ENCODE data around the gene PSD.

The PSD gene

DNA sequence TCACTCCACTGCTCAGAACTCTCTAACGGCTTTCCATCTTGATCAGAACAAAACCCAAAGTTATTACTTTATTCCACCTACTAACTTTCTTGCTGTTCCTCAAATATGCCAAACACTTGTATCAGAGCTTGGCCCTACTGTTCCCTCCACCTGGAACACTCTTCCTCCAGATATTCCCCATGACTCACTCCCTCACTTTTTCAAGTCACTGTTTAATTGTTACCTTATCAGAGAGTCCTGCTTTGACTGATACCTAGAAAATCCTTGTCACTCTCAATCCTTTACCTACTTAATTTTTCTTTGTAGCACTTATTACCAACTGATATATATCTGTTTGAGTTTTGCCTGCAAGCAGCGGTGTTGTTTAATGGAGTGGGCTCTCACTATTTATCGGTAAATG lies 28.7 kb downstream of the PSD start:
- DNase-seq (ENCODE audit: low read depth), result no peak

DNA sequence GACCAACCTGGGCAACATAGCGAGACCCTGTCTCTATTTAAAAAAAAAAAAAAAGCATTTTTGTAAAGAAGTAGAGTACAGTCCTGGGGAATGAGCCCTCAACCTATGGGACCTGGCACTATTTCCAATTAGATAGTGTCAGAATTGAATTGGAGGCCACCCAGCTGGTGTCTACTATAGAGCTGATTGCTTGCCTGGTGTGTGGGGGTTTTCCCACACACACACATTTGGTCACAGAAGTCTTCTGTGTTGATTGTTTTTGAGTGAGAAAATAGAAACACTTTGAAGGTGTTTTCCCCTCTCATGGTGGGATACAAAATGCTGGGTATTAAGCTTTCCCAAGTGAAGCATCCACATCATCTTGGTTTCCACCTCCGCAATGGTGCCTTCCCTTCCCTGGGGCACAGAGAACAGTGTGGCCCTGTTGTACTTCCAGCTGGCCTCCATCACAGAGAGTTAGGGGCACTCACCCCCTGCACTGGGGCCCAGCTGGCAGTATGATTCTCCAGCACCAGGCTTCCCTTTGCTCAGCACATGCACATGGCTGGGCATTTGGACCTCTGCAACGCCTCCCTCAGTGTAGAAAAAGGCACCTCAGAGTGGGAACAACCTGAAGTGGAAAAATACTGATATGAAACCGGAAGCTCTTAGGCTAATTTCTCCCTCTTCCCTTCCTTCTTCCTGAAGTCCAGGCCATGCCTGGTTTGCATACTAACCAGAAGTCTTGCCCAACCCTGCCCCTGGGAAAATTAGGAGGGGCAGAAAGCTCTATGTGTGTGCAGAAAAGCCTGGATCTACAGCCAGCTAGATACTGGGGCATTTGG lies 33.8 kb downstream of the PSD start:
- DNase-seq (ENCODE audit: low read depth), result peak; percentile 23

DNA sequence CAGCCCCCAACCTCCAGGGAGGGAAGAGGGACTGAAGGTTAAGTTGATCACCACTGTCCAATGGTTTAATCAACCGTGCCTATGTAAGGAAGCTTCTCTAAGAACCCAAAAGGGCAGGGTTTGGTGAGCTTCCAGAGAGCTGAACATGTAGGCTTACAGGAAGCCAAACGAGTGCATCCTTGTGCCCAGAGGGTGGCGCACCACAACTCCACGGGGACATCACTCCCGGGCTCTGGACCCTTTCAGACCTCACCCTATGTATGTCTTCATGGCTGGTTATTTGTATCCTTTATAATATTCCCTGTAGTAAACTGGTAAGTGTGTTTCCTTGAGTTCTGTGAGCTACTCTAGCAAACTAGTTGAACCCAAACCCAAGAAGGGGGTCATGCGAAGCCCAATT lies 34.5 kb downstream of the PSD start:
- no peak for DNase-seq (ENCODE audit: low read depth)

DNA sequence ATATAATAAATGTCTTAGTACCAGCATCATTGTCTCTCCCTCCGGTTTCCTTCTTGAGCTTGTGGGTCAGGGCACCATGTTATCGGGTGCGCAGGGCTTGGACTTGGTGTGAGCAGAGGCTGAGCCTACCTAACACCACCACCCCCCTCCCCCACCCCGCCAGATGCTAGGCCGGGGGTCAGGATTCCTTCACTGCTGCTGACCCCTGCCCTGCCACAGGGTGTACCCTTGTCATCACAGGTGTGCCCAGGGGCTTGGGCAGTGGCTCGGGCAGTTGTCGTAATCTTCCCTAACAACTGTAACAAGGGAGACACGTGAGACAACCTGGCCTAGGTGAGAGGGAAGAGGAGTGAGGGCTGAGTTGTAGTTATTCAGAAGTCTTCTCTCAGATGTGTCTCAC lies 35.7 kb downstream of the PSD start:
- DNase-seq (ENCODE audit: low read depth), result no peak

DNA sequence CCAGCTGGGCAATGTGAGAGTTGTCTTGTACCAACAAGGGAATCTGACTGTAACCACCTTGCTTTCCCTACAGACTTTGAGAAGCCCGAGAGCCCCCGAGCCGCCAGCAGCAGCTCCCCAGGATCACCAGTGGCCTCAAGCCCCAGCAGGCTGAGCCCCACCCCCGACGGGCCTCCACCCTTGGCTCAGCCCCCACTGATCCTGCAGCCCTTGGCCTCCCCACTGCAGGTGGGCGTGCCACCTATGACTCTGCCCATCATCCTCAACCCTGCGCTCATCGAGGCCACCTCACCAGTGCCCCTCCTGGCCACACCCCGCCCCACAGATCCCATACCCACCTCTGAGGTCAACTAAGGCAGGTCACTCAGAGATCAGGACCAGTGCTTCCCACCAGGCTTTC lies 36.6 kb downstream of the PSD start:
- no peak for DNase-seq (ENCODE audit: low read depth)

DNA sequence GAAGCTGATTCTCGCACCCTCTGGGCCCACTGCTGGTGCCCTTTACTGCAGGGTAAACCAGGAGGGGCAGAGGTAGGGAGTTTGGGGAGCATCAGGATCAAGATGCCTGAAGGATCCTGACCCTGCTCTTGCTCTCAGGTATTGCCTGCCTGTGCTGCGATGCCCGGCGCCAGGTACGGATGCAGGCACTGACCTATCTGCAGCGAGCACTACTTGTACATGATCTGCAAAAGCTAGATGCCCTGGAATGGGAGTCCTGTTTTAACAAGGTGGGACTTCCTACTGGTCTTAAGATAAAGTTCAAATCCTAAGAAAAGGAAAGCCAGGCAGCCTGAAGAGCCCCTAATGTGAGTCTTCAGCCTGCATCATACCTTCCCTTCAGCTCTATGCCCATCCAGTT lies 39.2 kb downstream of the PSD start:
- no peak for DNase-seq (ENCODE audit: low read depth)

DNA sequence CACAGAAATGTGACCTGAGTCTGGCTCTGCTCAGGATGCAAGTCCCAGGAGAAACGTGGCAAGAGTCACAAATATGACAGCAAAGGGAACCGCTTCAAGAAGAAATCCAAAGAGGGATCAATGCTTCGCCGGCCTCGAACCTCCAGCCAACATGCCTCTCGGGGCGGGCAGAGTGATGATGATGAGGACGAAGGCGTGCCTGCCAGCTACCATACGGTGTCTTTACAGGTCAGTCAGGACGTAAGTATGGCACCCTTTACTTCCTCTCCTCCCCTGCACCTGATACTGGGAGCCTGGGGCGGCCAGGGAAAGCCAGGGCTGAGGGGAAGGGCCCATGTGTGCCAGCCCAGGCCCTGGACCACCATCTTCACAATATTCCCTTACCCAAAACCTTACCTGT lies 41.7 kb downstream of the PSD start:
- DNase-seq (ENCODE audit: low read depth), result no peak

DNA sequence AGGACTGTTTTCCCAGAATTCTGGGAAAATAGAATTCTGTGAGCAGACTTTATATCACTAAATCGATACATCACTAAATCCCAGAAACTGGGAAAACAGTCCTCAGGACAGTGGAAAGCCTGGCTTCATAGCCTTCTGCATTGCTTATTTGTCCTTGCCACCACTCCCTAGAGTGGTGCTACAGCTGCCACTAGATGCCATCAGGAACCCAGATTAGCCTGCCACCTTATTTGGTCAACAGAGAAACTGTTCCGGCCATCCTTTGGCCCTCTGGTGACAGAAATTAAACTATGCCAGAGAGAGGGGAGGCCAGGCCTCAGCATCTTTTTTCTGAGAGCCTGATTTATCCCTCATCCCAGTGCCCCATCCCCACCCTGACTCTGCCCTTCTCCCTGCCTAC lies 42.7 kb downstream of the PSD start:
- DNase-seq (ENCODE audit: low read depth), result no peak

DNA sequence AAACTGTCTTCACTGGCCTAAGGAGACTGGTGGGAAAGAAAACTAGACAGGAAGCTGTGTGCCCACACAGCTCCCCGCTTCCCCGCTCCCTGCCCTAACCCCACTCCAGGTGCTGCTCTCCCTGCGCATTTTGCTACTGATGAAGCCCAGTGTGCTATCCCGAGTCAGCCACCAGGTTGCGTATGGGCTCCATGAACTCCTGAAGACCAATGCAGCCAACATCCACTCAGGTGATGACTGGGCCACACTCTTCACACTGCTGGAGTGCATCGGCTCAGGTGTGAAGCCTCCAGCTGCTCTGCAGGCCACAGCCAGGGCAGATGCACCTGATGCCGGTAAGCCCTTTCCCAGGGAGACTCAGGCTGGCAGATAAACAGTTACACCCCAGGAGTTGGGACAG lies 43.3 kb downstream of the PSD start:
- DNase-seq (ENCODE audit: low read depth), result no peak

DNA sequence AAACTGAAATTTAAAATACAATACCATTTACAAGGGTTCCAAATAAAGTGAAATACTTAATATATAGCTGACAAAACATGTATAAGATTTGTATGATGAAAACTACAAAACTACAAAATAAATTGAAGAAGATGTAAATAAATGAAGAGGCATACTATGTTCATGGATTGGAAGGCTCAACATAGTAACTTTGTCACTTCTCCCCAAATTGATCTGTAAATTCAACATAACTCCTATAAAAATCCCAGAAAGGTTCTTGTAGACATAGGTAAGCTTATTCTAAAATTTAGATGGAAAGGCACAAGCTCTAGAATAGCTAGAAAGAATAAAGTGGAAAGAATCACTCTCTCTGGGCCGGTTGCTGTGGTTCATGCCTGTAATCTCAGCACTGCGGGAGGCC lies 47.3 kb downstream of the PSD start:
- DNase-seq (ENCODE audit: low read depth), result no peak

DNA sequence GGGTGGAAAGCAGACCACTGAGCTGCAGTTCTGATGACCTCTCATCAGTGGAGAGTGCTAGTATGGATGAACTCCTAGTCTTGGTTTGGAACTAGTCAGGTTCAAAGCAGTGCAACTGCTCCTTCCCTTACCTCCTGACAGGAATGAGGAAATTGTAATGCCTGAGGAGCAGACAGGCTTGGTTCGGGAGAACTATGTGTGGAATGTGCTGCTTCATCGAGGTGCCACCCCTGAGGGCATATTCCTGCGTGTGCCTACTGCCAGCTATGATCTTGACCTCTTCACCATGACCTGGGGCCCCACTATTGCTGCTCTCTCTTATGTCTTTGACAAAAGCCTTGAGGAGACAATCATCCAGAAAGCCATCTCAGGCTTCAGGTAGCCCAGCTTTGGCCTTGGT lies 50.5 kb downstream of the PSD start:
- DNase-seq (ENCODE audit: low read depth), result no peak

DNA sequence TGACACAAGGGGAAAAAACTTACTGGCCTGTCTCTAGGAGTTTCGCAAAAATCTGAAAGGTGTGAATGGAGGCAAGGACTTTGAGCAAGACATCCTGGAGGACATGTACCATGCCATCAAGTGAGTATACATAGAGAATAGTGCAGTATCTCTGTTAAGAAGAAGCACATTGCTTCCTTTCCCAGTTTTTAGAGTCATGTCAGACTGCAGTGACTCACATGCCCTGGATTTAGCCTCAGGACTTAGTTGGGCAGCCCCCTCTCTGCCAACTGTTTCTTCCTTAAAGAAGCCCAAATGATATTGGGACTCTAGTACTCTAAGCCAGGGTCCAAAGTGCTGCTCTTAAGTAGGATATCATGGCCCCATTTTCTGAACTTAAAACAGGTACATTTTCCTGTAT lies 51.1 kb downstream of the PSD start:
- DNase-seq (ENCODE audit: low read depth), result no peak

DNA sequence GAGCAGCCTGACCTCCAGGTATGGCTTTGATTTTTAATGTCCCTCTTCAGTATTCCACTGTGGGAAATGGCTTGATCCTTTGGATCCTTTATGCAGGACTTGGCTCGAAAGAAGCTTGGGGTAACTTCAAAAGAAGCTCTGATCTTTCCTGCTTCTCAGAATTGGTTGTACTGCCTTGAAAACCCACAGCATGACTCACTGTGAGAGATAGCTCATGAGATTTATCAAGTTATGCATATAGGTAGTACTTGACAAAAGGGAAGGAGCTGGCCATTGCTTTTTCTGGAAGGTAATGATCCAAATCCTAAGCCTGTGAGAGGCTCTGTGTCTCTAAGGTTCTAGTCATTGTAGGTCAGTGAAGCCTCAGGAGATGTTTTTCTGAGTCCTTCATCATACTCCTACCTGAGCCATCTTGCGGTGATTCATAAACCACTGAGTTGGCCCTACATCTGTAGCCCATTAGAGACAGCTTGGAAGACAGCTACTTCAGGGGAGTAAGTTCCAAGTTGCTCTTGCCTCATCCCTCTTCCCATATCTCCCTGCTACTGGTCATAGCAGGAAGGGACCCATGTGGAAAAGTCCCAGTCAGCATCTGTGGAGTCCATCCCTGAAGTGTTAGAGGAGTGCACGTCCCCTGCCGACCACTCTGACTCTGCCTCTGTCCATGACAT lies 59.7 kb downstream of the PSD start:
- DNase-seq (ENCODE audit: low read depth), result peak; percentile 35

DNA sequence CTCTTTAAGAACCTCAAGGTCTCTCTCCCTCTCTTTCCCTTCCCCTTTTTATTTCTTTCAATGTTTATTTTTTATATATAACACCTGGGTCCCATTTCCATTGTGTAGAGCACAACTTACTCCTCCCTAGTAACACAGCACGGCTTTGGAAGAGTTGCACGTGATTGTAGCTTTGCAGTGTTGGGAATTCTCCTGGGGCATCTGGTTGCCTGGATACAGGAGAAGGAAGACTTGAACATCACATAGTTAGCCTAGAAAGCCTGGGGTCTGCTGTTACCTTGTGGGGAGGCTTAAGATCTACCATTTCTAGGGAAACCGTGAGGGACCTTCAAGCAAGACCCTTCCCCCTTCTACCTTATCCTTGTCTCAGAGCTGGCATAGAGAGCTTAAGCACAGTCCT lies 64.1 kb downstream of the PSD start:
- no peak for DNase-seq (ENCODE audit: low read depth)
